ENCODE results near the gene CIAO1.

CIAO1 gene

GRCh38 chr2:96247896-96248295 is 18.1 kb upstream of the CIAO1 start:
- Histone ChIP-seq H3K36me3 (ENCODE audit: control insufficient read depth in 4 of 4, insufficient read depth in 4 of 4, low read length in 3 of 4) (peaks cover 5 to 33% (median 17%) of the 10 kb centered on the region in 4 experiments), H3K9me3 (ENCODE audit: control extremely low read depth in 1 of 5, control insufficient read depth in 4 of 5, insufficient read depth in 2 of 5, low read depth in 1 of 5, low read length in 4 of 5) (peaks cover 0 to 7% (median 0%) of the 10 kb centered on the region in 5 experiments), H3K4me3 (ENCODE audit: control insufficient read depth in 1 of 7, extremely low read depth in 1 of 7, insufficient read depth in 4 of 7, low read depth in 2 of 7, low read length in 6 of 7) (no peak overlapping the region), H3K4me1 (ENCODE audit: control extremely low read depth in 1 of 4, control insufficient read depth in 4 of 4, insufficient read depth in 4 of 4, low read length in 3 of 4) (peaks cover 0 to 23% (median 16%) of the 10 kb centered on the region in 4 experiments), H3K27me3 (replicated peaks in 2 of 5; ENCODE audit: control insufficient read depth in 4 of 5, insufficient read depth in 5 of 5, low read length in 4 of 5) (no peaks in the 10 kb centered on the region), H3K27ac (ENCODE audit: insufficient read depth in 1 of 2, low read depth in 1 of 2, low read length in 2 of 2, poor library complexity in 1 of 2, severe bottlenecking in 2 of 2) (no peak overlapping the region)
- ChIA-PET CTCF (no interaction called here), POLR2A (no interaction called here)
- 100% methylated on average over 1 of the region's 5 CpGs for WGBS (ENCODE audit: insufficient coverage)
- DNase-seq: no peak

DNA sequence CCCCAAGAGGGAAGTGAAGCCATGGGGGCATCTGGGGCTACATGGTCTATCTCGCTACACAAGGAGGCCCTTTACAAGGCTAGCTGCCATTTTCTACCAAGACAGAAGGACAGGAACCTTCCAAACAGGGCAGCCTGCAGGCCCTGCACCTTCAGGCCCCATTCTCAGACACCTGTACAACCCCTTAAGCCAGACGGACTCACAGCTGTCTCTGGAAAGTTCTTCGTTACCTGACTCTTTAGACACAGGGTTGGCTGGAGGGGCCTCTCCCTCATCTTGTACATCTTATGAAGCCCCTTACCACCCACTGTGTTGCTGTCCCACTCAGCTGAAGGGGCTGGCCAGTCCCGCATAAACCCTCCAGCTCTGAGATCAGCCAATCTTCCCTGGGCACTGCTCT is 17.4 kb upstream of the CIAO1 start:
- POLR2A ChIA-PET: no interaction called here

GRCh38 chr2:96249654-96250053 is 16.4 kb upstream of the CIAO1 start:
- ChIA-PET CTCF (no interaction called here), POLR2A (no interaction called here)
- H3K36me3 ChIP-seq (ENCODE audit: control insufficient read depth in 4 of 4, insufficient read depth in 4 of 4, low read length in 3 of 4): peaks cover 6 to 51% (median 30%) of the 10 kb centered on the region in 4 experiments
- WGBS (ENCODE audit: insufficient coverage): 99% methylated on average over 8 of the region's 9 CpGs
- peaks cover 0 to 7% (median 0%) of the 10 kb centered on the region in 5 experiments for H3K9me3 ChIP-seq (ENCODE audit: control extremely low read depth in 1 of 5, control insufficient read depth in 4 of 5, insufficient read depth in 2 of 5, low read depth in 1 of 5, low read length in 4 of 5)
- no peak overlapping the region for H3K4me3 ChIP-seq (ENCODE audit: control insufficient read depth in 1 of 7, extremely low read depth in 1 of 7, insufficient read depth in 4 of 7, low read depth in 2 of 7, low read length in 6 of 7)
- no peaks in the 10 kb centered on the region for H3K27me3 ChIP-seq (replicated peaks in 2 of 5; ENCODE audit: control insufficient read depth in 4 of 5, insufficient read depth in 5 of 5, low read length in 4 of 5)
- no peak for DNase-seq
- H3K27ac ChIP-seq (ENCODE audit: insufficient read depth in 1 of 2, low read depth in 1 of 2, low read length in 2 of 2, poor library complexity in 1 of 2, severe bottlenecking in 2 of 2): no peak overlapping the region
- peaks cover 0 to 32% (median 23%) of the 10 kb centered on the region in 4 experiments for H3K4me1 ChIP-seq (ENCODE audit: control extremely low read depth in 1 of 4, control insufficient read depth in 4 of 4, insufficient read depth in 4 of 4, low read length in 3 of 4)

More for the DNA sequence above, 17.4 kb upstream of the CIAO1 start:
- DNase-seq: no peak
- no peak overlapping the region for H3K4me3 ChIP-seq (ENCODE audit: control insufficient read depth in 1 of 7, extremely low read depth in 1 of 7, insufficient read depth in 4 of 7, low read depth in 2 of 7, low read length in 6 of 7)
- peaks cover 0 to 7% (median 0%) of the 10 kb centered on the region in 5 experiments for H3K9me3 ChIP-seq (ENCODE audit: control extremely low read depth in 1 of 5, control insufficient read depth in 4 of 5, insufficient read depth in 2 of 5, low read depth in 1 of 5, low read length in 4 of 5)
- WGBS (ENCODE audit: insufficient coverage): 97% methylated on average over 3 of the region's 4 CpGs
- CTCF ChIA-PET: interaction anchor here (1.0 kb wide), 1 partner anchor 11 kb away, joined by 4 read pairs; no protein-coding TSS in a partner anchor
- H3K27me3 ChIP-seq (replicated peaks in 2 of 5; ENCODE audit: control insufficient read depth in 4 of 5, insufficient read depth in 5 of 5, low read length in 4 of 5): no peaks in the 10 kb centered on the region
- peaks cover 0 to 22% (median 15%) of the 10 kb centered on the region in 4 experiments for H3K4me1 ChIP-seq (ENCODE audit: control extremely low read depth in 1 of 4, control insufficient read depth in 4 of 4, insufficient read depth in 4 of 4, low read length in 3 of 4)
- H3K36me3 ChIP-seq (ENCODE audit: control insufficient read depth in 4 of 4, insufficient read depth in 4 of 4, low read length in 3 of 4): peaks cover 6 to 41% (median 24%) of the 10 kb centered on the region in 4 experiments
- no peak overlapping the region for H3K27ac ChIP-seq (ENCODE audit: insufficient read depth in 1 of 2, low read depth in 1 of 2, low read length in 2 of 2, poor library complexity in 1 of 2, severe bottlenecking in 2 of 2)

DNA sequence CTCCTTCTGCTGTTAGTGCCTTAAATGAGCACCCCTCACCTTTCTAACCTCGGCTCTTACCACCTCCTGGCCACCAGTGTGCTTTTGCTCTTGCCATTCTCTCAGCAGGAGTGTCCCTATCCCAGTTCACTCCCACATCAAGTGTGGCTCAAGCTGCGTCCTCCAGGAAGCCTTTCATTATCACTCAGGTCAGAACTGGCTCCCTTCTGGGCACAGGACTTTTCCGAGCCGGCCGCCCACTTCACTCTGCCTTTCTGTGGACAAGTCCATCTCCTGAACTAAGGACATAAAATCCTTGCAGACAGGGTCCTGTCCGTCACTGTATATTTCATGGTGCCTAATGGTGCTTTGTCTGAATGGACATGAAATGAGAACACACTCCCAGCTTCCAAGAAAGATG is 15.8 kb upstream of the CIAO1 start:
- Histone ChIP-seq H3K4me1 (ENCODE audit: control extremely low read depth in 1 of 4, control insufficient read depth in 4 of 4, insufficient read depth in 4 of 4, low read length in 3 of 4) (peaks cover 4 to 38% (median 29%) of the 10 kb centered on the region in 4 experiments), H3K4me3 (ENCODE audit: control insufficient read depth in 1 of 7, extremely low read depth in 1 of 7, insufficient read depth in 4 of 7, low read depth in 2 of 7, low read length in 6 of 7) (no peak overlapping the region), H3K27ac (ENCODE audit: insufficient read depth in 1 of 2, low read depth in 1 of 2, low read length in 2 of 2, poor library complexity in 1 of 2, severe bottlenecking in 2 of 2) (no peak overlapping the region), H3K9me3 (ENCODE audit: control extremely low read depth in 1 of 5, control insufficient read depth in 4 of 5, insufficient read depth in 2 of 5, low read depth in 1 of 5, low read length in 4 of 5) (peaks cover 0 to 7% (median 0%) of the 10 kb centered on the region in 5 experiments), H3K27me3 (replicated peaks in 2 of 5; ENCODE audit: control insufficient read depth in 4 of 5, insufficient read depth in 5 of 5, low read length in 4 of 5) (no peaks in the 10 kb centered on the region), H3K36me3 (ENCODE audit: control insufficient read depth in 4 of 4, insufficient read depth in 4 of 4, low read length in 3 of 4) (peaks cover 6 to 56% (median 30%) of the 10 kb centered on the region in 4 experiments)
- DNase-seq: no peak
- WGBS (ENCODE audit: insufficient coverage): 85% methylated on average over 4 of the region's 6 CpGs
- ChIA-PET CTCF (interaction anchor here (0.7 to 1.4 kb wide), 3 partner anchors 10 to 16 kb away, joined by 3 to 6 read pairs (median 5); no protein-coding TSS in a partner anchor), POLR2A (no interaction called here)

DNA sequence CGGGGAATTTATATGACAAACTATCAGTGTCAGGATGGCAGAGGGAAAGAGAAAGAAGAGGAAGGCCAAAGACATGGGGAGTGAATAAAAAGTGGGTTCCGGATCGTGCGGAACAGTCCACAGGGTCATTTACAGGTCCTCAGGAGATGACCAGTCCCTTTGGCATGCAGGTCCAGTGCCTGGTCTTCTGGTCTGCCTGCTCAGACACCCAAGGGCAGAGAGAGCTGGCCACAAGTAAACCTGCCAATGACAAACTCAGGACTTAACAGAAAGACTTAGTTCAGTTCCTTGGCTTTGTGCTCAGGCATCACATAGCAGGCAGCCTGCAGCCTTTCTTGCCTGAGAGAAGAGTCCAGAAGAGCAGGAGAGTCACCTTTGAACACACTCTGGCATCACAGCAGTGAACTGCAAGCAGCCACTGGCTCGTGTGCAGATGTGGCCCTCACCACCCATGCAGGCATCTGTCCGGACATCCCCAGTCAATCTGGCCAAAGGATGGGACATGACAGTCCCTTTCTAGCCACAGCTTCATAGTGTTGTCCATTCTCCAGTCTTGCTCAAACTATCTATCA is 14.2 kb upstream of the CIAO1 start:
- DNase-seq: peak in 1 of 3 donors; percentile 27
- Histone ChIP-seq H3K27ac (ENCODE audit: insufficient read depth in 1 of 2, low read depth in 1 of 2, low read length in 2 of 2, poor library complexity in 1 of 2, severe bottlenecking in 2 of 2) (peak overlapping the region in 1 of 2 experiments; percentile 7), H3K9me3 (ENCODE audit: control extremely low read depth in 1 of 5, control insufficient read depth in 4 of 5, insufficient read depth in 2 of 5, low read depth in 1 of 5, low read length in 4 of 5) (no peaks in the 10 kb centered on the region), H3K27me3 (replicated peaks in 2 of 5; ENCODE audit: control insufficient read depth in 4 of 5, insufficient read depth in 5 of 5, low read length in 4 of 5) (no peaks in the 10 kb centered on the region), H3K4me1 (ENCODE audit: control extremely low read depth in 1 of 4, control insufficient read depth in 4 of 4, insufficient read depth in 4 of 4, low read length in 3 of 4) (peaks cover 10 to 48% (median 39%) of the 10 kb centered on the region in 4 experiments), H3K4me3 (ENCODE audit: control insufficient read depth in 1 of 7, extremely low read depth in 1 of 7, insufficient read depth in 4 of 7, low read depth in 2 of 7, low read length in 6 of 7) (no peak overlapping the region), H3K36me3 (ENCODE audit: control insufficient read depth in 4 of 4, insufficient read depth in 4 of 4, low read length in 3 of 4) (peaks cover 6 to 54% (median 29%) of the 10 kb centered on the region in 4 experiments)
- CTCF ChIA-PET: interaction anchor here (0.8 to 5.9 kb wide), 3 partner anchors 9 to 14 kb away, joined by 3 to 59 read pairs (median 5); partner anchors contain the start of genes CIAO1 and TMEM127
- WGBS (ENCODE audit: insufficient coverage): 100% methylated on average over 5 of the region's 6 CpGs
- POLR2A ChIA-PET: no interaction called here

GRCh38 chr2:96252526-96252925 is 13.5 kb upstream of the CIAO1 start:
- ChIA-PET CTCF (interaction anchor here (1.7 to 5.9 kb wide), 3 partner anchors 8 to 19 kb away, joined by 5 to 59 read pairs (median 12); partner anchors contain the start of genes CIAO1 and TMEM127), POLR2A (no interaction called here)
- WGBS (ENCODE audit: insufficient coverage): 100% methylated on average over 5 of the region's 8 CpGs
- no peak overlapping the region for H3K27ac ChIP-seq (ENCODE audit: insufficient read depth in 1 of 2, low read depth in 1 of 2, low read length in 2 of 2, poor library complexity in 1 of 2, severe bottlenecking in 2 of 2)
- DNase-seq: no peak
- peaks cover 6 to 54% (median 29%) of the 10 kb centered on the region in 4 experiments for H3K36me3 ChIP-seq (ENCODE audit: control insufficient read depth in 4 of 4, insufficient read depth in 4 of 4, low read length in 3 of 4)
- H3K4me3 ChIP-seq (ENCODE audit: control insufficient read depth in 1 of 7, extremely low read depth in 1 of 7, insufficient read depth in 4 of 7, low read depth in 2 of 7, low read length in 6 of 7): no peak overlapping the region
- H3K4me1 ChIP-seq (ENCODE audit: control extremely low read depth in 1 of 4, control insufficient read depth in 4 of 4, insufficient read depth in 4 of 4, low read length in 3 of 4): peaks cover 10 to 52% (median 43%) of the 10 kb centered on the region in 4 experiments
- no peaks in the 10 kb centered on the region for H3K27me3 ChIP-seq (replicated peaks in 2 of 5; ENCODE audit: control insufficient read depth in 4 of 5, insufficient read depth in 5 of 5, low read length in 4 of 5)
- no peaks in the 10 kb centered on the region for H3K9me3 ChIP-seq (ENCODE audit: control extremely low read depth in 1 of 5, control insufficient read depth in 4 of 5, insufficient read depth in 2 of 5, low read depth in 1 of 5, low read length in 4 of 5)

- no peaks in the 10 kb centered on the region for H3K9me3 ChIP-seq (ENCODE audit: control extremely low read depth in 1 of 5, control insufficient read depth in 4 of 5, insufficient read depth in 2 of 5, low read depth in 1 of 5, low read length in 4 of 5)
- H3K4me1 ChIP-seq (ENCODE audit: control extremely low read depth in 1 of 4, control insufficient read depth in 4 of 4, insufficient read depth in 4 of 4, low read length in 3 of 4): peaks cover 12 to 56% (median 46%) of the 10 kb centered on the region in 4 experiments
- H3K27me3 ChIP-seq (replicated peaks in 2 of 5; ENCODE audit: control insufficient read depth in 4 of 5, insufficient read depth in 5 of 5, low read length in 4 of 5): no peaks in the 10 kb centered on the region
- no peak overlapping the region for H3K4me3 ChIP-seq (ENCODE audit: control insufficient read depth in 1 of 7, extremely low read depth in 1 of 7, insufficient read depth in 4 of 7, low read depth in 2 of 7, low read length in 6 of 7)
- ChIA-PET POLR2A (interaction anchor here (0.6 kb wide), 1 partner anchor 42 kb away, joined by 5 read pairs; no protein-coding TSS in a partner anchor), CTCF (interaction anchor here (1.0 to 5.9 kb wide), 5 partner anchors 8 to 51 kb away, joined by 3 to 59 read pairs (median 9); partner anchors contain the start of genes CIAO1 and TMEM127)
- H3K27ac ChIP-seq (ENCODE audit: insufficient read depth in 1 of 2, low read depth in 1 of 2, low read length in 2 of 2, poor library complexity in 1 of 2, severe bottlenecking in 2 of 2): peak overlapping the region in 1 of 2 experiments; percentile 56
- WGBS (ENCODE audit: insufficient coverage): 90% methylated on average over 7 of the region's 7 CpGs
- H3K36me3 ChIP-seq (ENCODE audit: control insufficient read depth in 4 of 4, insufficient read depth in 4 of 4, low read length in 3 of 4): peaks cover 6 to 55% (median 29%) of the 10 kb centered on the region in 4 experiments
- no peak for DNase-seq
Measured at GRCh38 chr2:96253006-96253405, 13.0 kb upstream of the CIAO1 start.
